Measurements from ENCODE around the gene KMO.

The KMO gene

GRCh38 chr1:241555526-241555925 is 23.3 kb downstream of the KMO start:
- Histone ChIP-seq H3K4me3 (no peak overlapping the region), H3K36me3 (no peaks in the 10 kb centered on the region), H3K4me1 (no peaks in the 10 kb centered on the region), H3K9me3 (no peaks in the 10 kb centered on the region), H3K27ac (no peak overlapping the region), H3K27me3 (no peaks in the 10 kb centered on the region)
- DNase-seq, result no peak
- intact Hi-C loops (cut with DNase I; ENCODE audit: low total_unique reads), result no loop called here
- no peak for TF ChIP-seq CTCF (IDR thresholded peaks at IDR 0.05)

DNA sequence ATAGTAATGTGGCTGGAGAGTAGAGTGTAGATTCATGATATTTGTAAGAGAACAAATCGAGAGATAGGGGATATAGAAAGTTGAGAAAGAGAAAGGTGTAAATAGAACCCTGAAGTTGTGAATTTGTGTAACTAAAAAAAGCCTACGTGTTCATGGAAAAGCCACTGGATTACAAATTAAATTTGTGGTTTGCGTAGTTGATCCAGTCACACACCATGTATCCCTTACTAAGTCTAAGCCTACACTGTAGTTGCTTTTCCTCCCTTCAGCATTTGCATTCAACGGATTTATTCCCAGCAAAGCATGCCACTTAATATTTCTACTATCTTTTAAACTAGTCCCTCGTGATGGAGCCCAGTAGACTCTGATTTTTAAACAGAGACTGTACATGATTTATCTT is 24.9 kb downstream of the KMO start:
- no peak for TF ChIP-seq CTCF (IDR thresholded peaks at IDR 0.05)
- intact Hi-C loops (cut with DNase I; ENCODE audit: low total_unique reads), result no loop called here

DNA sequence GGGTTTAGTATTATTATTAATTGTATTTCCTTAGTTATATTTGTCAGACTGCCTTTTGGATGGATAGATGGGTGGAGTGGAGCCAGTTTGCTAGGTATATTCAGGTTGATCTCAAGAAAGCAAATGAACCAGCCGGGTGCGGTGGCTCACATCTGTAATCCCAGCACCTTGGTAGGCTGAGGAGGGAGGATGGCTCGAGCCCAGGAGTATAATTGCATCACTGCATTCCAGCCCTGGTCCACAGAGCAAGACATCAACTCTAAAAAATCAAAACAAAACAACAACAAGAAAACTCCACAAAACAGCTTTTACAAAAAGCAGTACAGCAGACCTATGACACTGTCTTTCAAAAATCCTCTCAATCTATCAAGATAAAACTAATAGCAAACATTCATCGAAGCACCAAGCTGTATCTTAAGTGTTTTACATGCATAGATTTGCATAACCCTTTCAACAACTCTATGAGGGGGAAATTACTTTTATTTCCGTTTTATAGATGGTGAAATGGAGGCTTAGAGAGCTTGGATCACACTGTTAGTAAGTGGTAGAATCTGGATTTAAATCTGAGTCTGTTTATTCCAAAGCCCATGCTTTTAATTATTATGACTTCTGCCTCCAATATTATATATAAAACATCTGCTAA is 25.5 kb downstream of the KMO start:
- Histone ChIP-seq H3K27ac (no peak overlapping the region), H3K36me3 (no peaks in the 10 kb centered on the region), H3K4me1 (no peaks in the 10 kb centered on the region), H3K9me3 (no peaks in the 10 kb centered on the region), H3K27me3 (no peaks in the 10 kb centered on the region), H3K4me3 (no peak overlapping the region)
- DNase-seq, result no peak
- no peak for TF ChIP-seq CTCF (IDR thresholded peaks at IDR 0.05)
- intact Hi-C loops (cut with DNase I; ENCODE audit: low total_unique reads), result no loop called here

More for the DNA sequence above, 24.9 kb downstream of the KMO start:
- Histone ChIP-seq H3K4me3 (no peak overlapping the region), H3K4me1 (no peaks in the 10 kb centered on the region), H3K36me3 (no peaks in the 10 kb centered on the region), H3K27me3 (no peaks in the 10 kb centered on the region), H3K27ac (no peak overlapping the region), H3K9me3 (no peaks in the 10 kb centered on the region)
- DNase-seq, result no peak

GRCh38 chr1:241560146-241560848 is 28.1 kb downstream of the KMO start:
- Histone ChIP-seq H3K4me1 (no peaks in the 10 kb centered on the region), H3K4me3 (no peak overlapping the region), H3K27me3 (no peaks in the 10 kb centered on the region), H3K9me3 (no peaks in the 10 kb centered on the region), H3K36me3 (no peaks in the 10 kb centered on the region), H3K27ac (no peak overlapping the region)
- TF ChIP-seq CTCF (IDR thresholded peaks at IDR 0.05), result no peak
- intact Hi-C loops (cut with DNase I; ENCODE audit: low total_unique reads), result no loop called here
- no peak for DNase-seq

- Histone ChIP-seq H3K27ac (no peak overlapping the region), H3K4me3 (no peak overlapping the region), H3K9me3 (no peaks in the 10 kb centered on the region), H3K4me1 (no peaks in the 10 kb centered on the region), H3K27me3 (no peaks in the 10 kb centered on the region), H3K36me3 (no peaks in the 10 kb centered on the region)
- intact Hi-C loops (cut with DNase I; ENCODE audit: low total_unique reads), result no loop called here
- no peak for DNase-seq
- TF ChIP-seq CTCF (IDR thresholded peaks at IDR 0.05), result no peak
Observed at GRCh38 chr1:241560849-241561187, 28.6 kb downstream of the KMO start.

Data from tibial artery (tissue), 4 donors.